ENCODE measurements around the gene TNFAIP8L1.

The TNFAIP8L1 gene

DNA sequence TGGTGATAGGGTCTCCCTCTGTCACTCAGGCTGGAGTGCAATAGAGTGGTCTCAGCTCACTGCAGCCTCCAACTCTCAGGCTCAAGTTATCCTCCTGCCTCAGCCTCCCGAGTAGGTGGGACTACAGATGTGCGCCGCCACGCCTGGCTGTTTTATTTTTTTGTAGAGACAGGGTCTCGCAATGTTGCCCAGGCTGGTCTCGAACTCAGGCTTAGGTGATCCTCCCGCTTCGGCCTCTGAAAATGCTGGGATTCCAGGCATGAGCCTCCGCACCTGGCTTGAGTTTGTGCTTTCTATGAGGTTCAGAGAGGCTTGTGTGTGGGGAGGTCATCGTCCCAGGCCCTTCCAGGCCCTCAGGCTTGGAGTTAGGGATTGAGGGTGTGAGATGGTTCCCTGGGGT is 39.2 kb upstream of the TNFAIP8L1 start:
- TF ChIP-seq, protein P1, sequence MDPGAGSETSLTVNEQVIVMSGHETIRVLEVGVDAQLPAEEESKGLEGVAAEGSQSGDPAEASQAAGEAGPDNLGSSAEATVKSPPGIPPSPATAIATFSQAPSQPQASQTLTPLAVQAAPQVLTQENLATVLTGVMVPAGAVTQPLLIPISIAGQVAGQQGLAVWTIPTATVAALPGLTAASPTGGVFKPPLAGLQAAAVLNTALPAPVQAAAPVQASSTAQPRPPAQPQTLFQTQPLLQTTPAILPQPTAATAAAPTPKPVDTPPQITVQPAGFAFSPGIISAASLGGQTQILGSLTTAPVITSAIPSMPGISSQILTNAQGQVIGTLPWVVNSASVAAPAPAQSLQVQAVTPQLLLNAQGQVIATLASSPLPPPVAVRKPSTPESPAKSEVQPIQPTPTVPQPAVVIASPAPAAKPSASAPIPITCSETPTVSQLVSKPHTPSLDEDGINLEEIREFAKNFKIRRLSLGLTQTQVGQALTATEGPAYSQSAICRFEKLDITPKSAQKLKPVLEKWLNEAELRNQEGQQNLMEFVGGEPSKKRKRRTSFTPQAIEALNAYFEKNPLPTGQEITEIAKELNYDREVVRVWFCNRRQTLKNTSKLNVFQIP (CRISPR knock-in tag; IDR thresholded peaks at IDR 0.05; ENCODE audit: borderline replicate concordance, low read depth), result no peak
- TF ChIP-seq OSR1 (CRISPR knock-in tag; IDR thresholded peaks at IDR 0.05) (no peak), ZC3H10 (CRISPR knock-in tag; IDR thresholded peaks at IDR 0.05) (no peak), SNAI2 (CRISPR knock-in tag; IDR thresholded peaks at IDR 0.05) (no peak), ZFP3 (CRISPR knock-in tag; IDR thresholded peaks at IDR 0.05) (no peak), ESRRG (CRISPR knock-in tag; IDR thresholded peaks at IDR 0.05) (no peak), CREB5 (CRISPR knock-in tag; IDR thresholded peaks at IDR 0.05; ENCODE audit: low read depth) (no peak), TCF4 (CRISPR knock-in tag; IDR thresholded peaks at IDR 0.05; ENCODE audit: borderline replicate concordance) (no peak), ISL1 (CRISPR knock-in tag; IDR thresholded peaks at IDR 0.05) (no peak), PPARA (CRISPR knock-in tag; IDR thresholded peaks at IDR 0.05; ENCODE audit: borderline replicate concordance) (no peak), RARB (CRISPR knock-in tag; IDR thresholded peaks at IDR 0.05) (no peak)
- TF ChIP-seq, protein P2, sequence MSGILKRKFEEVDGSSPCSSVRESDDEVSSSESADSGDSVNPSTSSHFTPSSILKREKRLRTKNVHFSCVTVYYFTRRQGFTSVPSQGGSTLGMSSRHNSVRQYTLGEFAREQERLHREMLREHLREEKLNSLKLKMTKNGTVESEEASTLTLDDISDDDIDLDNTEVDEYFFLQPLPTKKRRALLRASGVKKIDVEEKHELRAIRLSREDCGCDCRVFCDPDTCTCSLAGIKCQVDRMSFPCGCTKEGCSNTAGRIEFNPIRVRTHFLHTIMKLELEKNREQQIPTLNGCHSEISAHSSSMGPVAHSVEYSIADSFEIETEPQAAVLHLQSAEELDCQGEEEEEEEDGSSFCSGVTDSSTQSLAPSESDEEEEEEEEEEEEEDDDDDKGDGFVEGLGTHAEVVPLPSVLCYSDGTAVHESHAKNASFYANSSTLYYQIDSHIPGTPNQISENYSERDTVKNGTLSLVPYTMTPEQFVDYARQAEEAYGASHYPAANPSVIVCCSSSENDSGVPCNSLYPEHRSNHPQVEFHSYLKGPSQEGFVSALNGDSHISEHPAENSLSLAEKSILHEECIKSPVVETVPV (CRISPR knock-in tag; IDR thresholded peaks at IDR 0.05), result no peak
- no peak for ATAC-seq

- no peak for ATAC-seq
- TF ChIP-seq ARNTL (CRISPR knock-in tag; IDR thresholded peaks at IDR 0.05; ENCODE audit: borderline replicate concordance, low read depth) (no peak), PPARA (CRISPR knock-in tag; IDR thresholded peaks at IDR 0.05; ENCODE audit: borderline replicate concordance) (no peak), TSHZ2 (CRISPR knock-in tag; IDR thresholded peaks at IDR 0.05) (no peak), ZFP30 (CRISPR knock-in tag; IDR thresholded peaks at IDR 0.05) (no peak), ZNF70 (CRISPR knock-in tag; IDR thresholded peaks at IDR 0.05) (no peak), RARB (CRISPR knock-in tag; IDR thresholded peaks at IDR 0.05) (no peak), ZFP3 (CRISPR knock-in tag; IDR thresholded peaks at IDR 0.05) (no peak)
Measured at GRCh38 chr19:4600893-4601292, 38.4 kb upstream of the TNFAIP8L1 start.

- ATAC-seq, result no peak
- TF ChIP-seq ARNTL (CRISPR knock-in tag; IDR thresholded peaks at IDR 0.05; ENCODE audit: borderline replicate concordance, low read depth), result no peak
- TF ChIP-seq, protein P2 (CRISPR knock-in tag; IDR thresholded peaks at IDR 0.05), result no peak
- TF ChIP-seq GLIS3 (CRISPR knock-in tag; IDR thresholded peaks at IDR 0.05), result no peak
- no peak for TF ChIP-seq SNAI2 (CRISPR knock-in tag; IDR thresholded peaks at IDR 0.05)
- no peak for TF ChIP-seq ZC3H10 (CRISPR knock-in tag; IDR thresholded peaks at IDR 0.05)
- TF ChIP-seq ZFP30 (CRISPR knock-in tag; IDR thresholded peaks at IDR 0.05), result no peak
- no peak for TF ChIP-seq ZNF565 (CRISPR knock-in tag; conservative IDR thresholded peaks at IDR 0.05; ENCODE audit: low read depth)
- TF ChIP-seq TOX (CRISPR knock-in tag; IDR thresholded peaks at IDR 0.05; ENCODE audit: borderline replicate concordance), result no peak
- no peak for TF ChIP-seq PATZ1 (CRISPR knock-in tag; IDR thresholded peaks at IDR 0.05; ENCODE audit: borderline replicate concordance)
- no peak for TF ChIP-seq CREB5 (CRISPR knock-in tag; IDR thresholded peaks at IDR 0.05; ENCODE audit: low read depth)
- no peak for TF ChIP-seq ISL1 (CRISPR knock-in tag; IDR thresholded peaks at IDR 0.05)
- TF ChIP-seq, protein P1 (CRISPR knock-in tag; IDR thresholded peaks at IDR 0.05; ENCODE audit: borderline replicate concordance, low read depth), result no peak
- TF ChIP-seq OSR1 (CRISPR knock-in tag; IDR thresholded peaks at IDR 0.05), result no peak
- TF ChIP-seq ZNF70 (CRISPR knock-in tag; IDR thresholded peaks at IDR 0.05), result no peak
- TF ChIP-seq PPARA (CRISPR knock-in tag; IDR thresholded peaks at IDR 0.05; ENCODE audit: borderline replicate concordance), result no peak
- TF ChIP-seq CSDC2 (CRISPR knock-in tag; IDR thresholded peaks at IDR 0.05), result no peak
- no peak for TF ChIP-seq ESRRG (CRISPR knock-in tag; IDR thresholded peaks at IDR 0.05)
Measured at GRCh38 chr19:4602173-4602788, 37.0 kb upstream of the TNFAIP8L1 start.

Data from SK-N-SH treated with all-trans-retinoic acid at 6 μM for 48 hours (cell line).